22Rv1 (cell line): ENCODE measurements around the gene PCOLCE2.

Experiments used
- ZFX ChIP-seq: fragments of 450-650 bp; IDR thresholded peaks from 2 replicates; pipeline ENCODE4 v1.6.1; 2017; ENCODE audit warnings: antibody characterized with exemption, borderline replicate concordance
- TF ChIP-seq, protein P1 (sequence below): fragments of 450-650 bp; IDR thresholded peaks from 2 replicates; pipeline ENCODE4 v1.5.1; 2017; ENCODE audit warnings: mild to moderate bottlenecking

- TF ChIP-seq, protein P1, sequence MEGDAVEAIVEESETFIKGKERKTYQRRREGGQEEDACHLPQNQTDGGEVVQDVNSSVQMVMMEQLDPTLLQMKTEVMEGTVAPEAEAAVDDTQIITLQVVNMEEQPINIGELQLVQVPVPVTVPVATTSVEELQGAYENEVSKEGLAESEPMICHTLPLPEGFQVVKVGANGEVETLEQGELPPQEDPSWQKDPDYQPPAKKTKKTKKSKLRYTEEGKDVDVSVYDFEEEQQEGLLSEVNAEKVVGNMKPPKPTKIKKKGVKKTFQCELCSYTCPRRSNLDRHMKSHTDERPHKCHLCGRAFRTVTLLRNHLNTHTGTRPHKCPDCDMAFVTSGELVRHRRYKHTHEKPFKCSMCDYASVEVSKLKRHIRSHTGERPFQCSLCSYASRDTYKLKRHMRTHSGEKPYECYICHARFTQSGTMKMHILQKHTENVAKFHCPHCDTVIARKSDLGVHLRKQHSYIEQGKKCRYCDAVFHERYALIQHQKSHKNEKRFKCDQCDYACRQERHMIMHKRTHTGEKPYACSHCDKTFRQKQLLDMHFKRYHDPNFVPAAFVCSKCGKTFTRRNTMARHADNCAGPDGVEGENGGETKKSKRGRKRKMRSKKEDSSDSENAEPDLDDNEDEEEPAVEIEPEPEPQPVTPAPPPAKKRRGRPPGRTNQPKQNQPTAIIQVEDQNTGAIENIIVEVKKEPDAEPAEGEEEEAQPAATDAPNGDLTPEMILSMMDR: no peak
- TF ChIP-seq ZFX: no peak
Measured at GRCh38 chr3:142861926-142862325, 27.0 kb downstream of the PCOLCE2 start.
